ENCODE data around the gene KCTD2. TPM values are rescaled to one million over a fixed set of nuclear protein-coding genes. Genes with fewer than 3 reads are reported as not detected.
"Not testable (repeated sequence)": the region's sequence is repeated elsewhere in the genome, so short reads cannot be mapped to it uniquely, and the experiment has no call there.

KCTD2 gene
- total RNA-seq, 4 donors from 2014 or later, result 22.5 to 38.3 (median 28.6) TPM

GRCh38 chr17:75036643-75037268 is 10.3 kb upstream of the KCTD2 start:
- peak; percentile 92 to 97 for DNase-seq (ENCODE audit: low spot score in 2 of 2)
- intact Hi-C loops (cut with DNase I; ENCODE audit: low total_unique reads), result no loop called here
- TF ChIP-seq POLR2A (IDR thresholded peaks at IDR 0.05) (no peak), CTCF (IDR thresholded peaks at IDR 0.05) (no peak)
- no peak overlapping the region for H3K4me3 ChIP-seq (ENCODE audit: low read depth, poor library complexity, severe bottlenecking)
- 43 to 48% methylated on average over 27 of the region's 27 CpGs for WGBS, 2 donors

GRCh38 chr17:75039238-75039637 is 7.8 kb upstream of the KCTD2 start:
- no peak for DNase-seq (ENCODE audit: low spot score in 2 of 2)
- intact Hi-C loops (cut with DNase I; ENCODE audit: low total_unique reads), result no loop called here
- 82 to 91% methylated on average over 5 of the region's 5 CpGs for WGBS, 2 donors
- no peak overlapping the region for H3K4me3 ChIP-seq (ENCODE audit: low read depth, poor library complexity, severe bottlenecking)
- no peak for TF ChIP-seq POLR2A (IDR thresholded peaks at IDR 0.05)
- no peak for TF ChIP-seq CTCF (IDR thresholded peaks at IDR 0.05)

- no peak overlapping the region for H3K4me3 ChIP-seq (ENCODE audit: low read depth, poor library complexity, severe bottlenecking)
- WGBS, 2 donors, result 85 to 90% methylated on average over 12 of the region's 12 CpGs
- DNase-seq (ENCODE audit: low spot score in 2 of 2), result no peak
- no peak for TF ChIP-seq POLR2A (IDR thresholded peaks at IDR 0.05)
- TF ChIP-seq CTCF (IDR thresholded peaks at IDR 0.05), result no peak
- intact Hi-C loops (cut with DNase I; ENCODE audit: low total_unique reads), result no loop called here
Observed at GRCh38 chr17:75041656-75042280, 5.3 kb upstream of the KCTD2 start.

GRCh38 chr17:75043789-75044188 is 3.2 kb upstream of the KCTD2 start:
- H3K4me3 ChIP-seq (ENCODE audit: low read depth, poor library complexity, severe bottlenecking); DNase-seq (ENCODE audit: low spot score in 2 of 2); intact Hi-C loops (cut with DNase I; ENCODE audit: low total_unique reads): not testable (repeated sequence)
- 70 to 76% methylated on average over 5 of the region's 5 CpGs for WGBS, 2 donors

GRCh38 chr17:75044716-75045115 is 2.3 kb upstream of the KCTD2 start:
- no peak overlapping the region for H3K4me3 ChIP-seq (ENCODE audit: low read depth, poor library complexity, severe bottlenecking)
- intact Hi-C loops (cut with DNase I; ENCODE audit: low total_unique reads), result no loop called here
- TF ChIP-seq POLR2A (IDR thresholded peaks at IDR 0.05), result no peak
- no peak for TF ChIP-seq CTCF (IDR thresholded peaks at IDR 0.05)
- no peak for DNase-seq (ENCODE audit: low spot score in 2 of 2)
- 73 to 82% methylated on average over 7 of the region's 7 CpGs for WGBS, 2 donors

- 17 to 21% methylated on average over 25 of the region's 25 CpGs for WGBS, 2 donors
- intact Hi-C loops (cut with DNase I; ENCODE audit: low total_unique reads); DNase-seq (ENCODE audit: low spot score in 2 of 2): not testable (repeated sequence)
- H3K4me3 ChIP-seq (ENCODE audit: low read depth, poor library complexity, severe bottlenecking), result peak overlapping the region; percentile 98
Observed at GRCh38 chr17:75045946-75046406, 1.0 kb upstream of the KCTD2 start.

Data from lower leg skin (tissue), 4 donors.